Astrocyte of the spinal cord (primary cell): ENCODE results near the gene HMGN1.

Source experiments
- DNase-seq: peaks from one replicate; pipeline ENCODE4 v3.0.0; 2011; ENCODE audit warnings: low read depth, low spot score
- H3K4me3 ChIP-seq: 2 replicates; pipeline ENCODE4 v1.5.1; 2011; ENCODE audit warnings: low read depth, mild to moderate bottlenecking, low read length, moderate library complexity
- CTCF ChIP-seq: IDR thresholded peaks from 2 replicates; pipeline ENCODE4 v1.5.1; 2012; ENCODE audit warnings: low read depth, mild to moderate bottlenecking, low read length, inconsistent platforms
- in situ Hi-C: cut with HindIII; loops from 2 replicates; pipeline ENCODE4 v1.10.0; 2017; ENCODE audit warnings: low sequenced_read_pairs

Gene HMGN1

DNA sequence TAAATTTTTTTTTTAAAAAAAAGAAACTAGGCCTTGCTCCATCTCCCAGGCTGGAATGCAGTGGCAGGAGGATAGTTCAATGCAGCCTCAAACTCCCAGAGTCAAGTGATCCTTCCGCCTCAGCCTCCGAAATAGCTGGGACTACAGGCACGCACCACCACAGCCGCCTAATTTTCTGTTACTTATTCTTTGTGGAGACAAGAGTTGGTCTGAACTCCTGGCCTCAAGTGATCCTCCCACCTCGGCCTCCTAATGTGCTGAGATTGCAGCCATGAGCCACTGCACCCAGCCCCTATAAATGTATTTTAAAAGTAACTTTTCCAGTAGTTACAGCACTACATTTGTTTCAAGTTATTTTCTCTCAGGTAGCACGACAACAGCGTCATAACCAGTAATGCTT, 37.7 kb downstream of the HMGN1 start:
- DNase-seq, result no peak
- in situ Hi-C loops, result no loop called here
- no peak for TF ChIP-seq CTCF
- H3K4me3 ChIP-seq, result no peak overlapping the region

- TF ChIP-seq CTCF, result no peak
- H3K4me3 ChIP-seq, result no peak overlapping the region
- no peak for DNase-seq
- in situ Hi-C loops, result no loop called here
Observed at GRCh38 chr21:39307466-39307865, 41.4 kb downstream of the HMGN1 start.

DNA sequence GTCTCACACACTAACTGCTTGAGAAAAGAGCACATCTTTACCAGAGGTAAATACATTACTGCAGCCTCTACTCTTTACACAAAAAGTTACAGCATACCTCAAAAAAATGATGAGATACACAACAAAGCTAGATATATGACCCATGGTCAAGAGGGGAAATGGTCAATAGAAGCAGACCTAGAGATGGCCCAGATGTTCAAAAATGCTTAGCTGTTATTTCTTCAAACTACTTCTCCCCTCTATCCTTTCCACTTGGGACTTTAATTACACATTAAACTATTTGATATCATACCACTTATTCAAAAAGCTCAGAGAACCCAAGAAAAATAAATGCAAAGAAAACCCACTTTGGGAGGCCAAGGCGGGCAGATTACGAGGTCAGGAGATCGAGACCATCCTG, 48.3 kb downstream of the HMGN1 start:
- no peak for TF ChIP-seq CTCF
- in situ Hi-C loops, result no loop called here
- DNase-seq, result no peak
- no peak overlapping the region for H3K4me3 ChIP-seq

GRCh38 chr21:39296891-39297290, 52.0 kb downstream of the HMGN1 start:
- TF ChIP-seq CTCF, result no peak
- H3K4me3 ChIP-seq, result no peak overlapping the region
- DNase-seq, result no peak
- in situ Hi-C loops, result no loop called here
